ENCODE measurements around the gene FKBP2.

The FKBP2 gene

GRCh38 chr11:64219354-64219684, 21.6 kb upstream of the FKBP2 start:
- no peak for DNase-seq (ENCODE audit: low read depth in 2 of 2, low spot score in 1 of 2)

- DNase-seq (ENCODE audit: low read depth in 2 of 2, low spot score in 1 of 2), result no peak
Measured at GRCh38 chr11:64219755-64220154, 21.1 kb upstream of the FKBP2 start.

- no peak for DNase-seq (ENCODE audit: low read depth in 2 of 2, low spot score in 1 of 2)
Measured at GRCh38 chr11:64220271-64220670, 20.6 kb upstream of the FKBP2 start.

- DNase-seq (ENCODE audit: low read depth in 2 of 2, low spot score in 1 of 2), result no peak
Measured at GRCh38 chr11:64220798-64221197, 20.1 kb upstream of the FKBP2 start.

GRCh38 chr11:64222651-64223000, 18.3 kb upstream of the FKBP2 start:
- DNase-seq (ENCODE audit: low read depth in 2 of 2, low spot score in 1 of 2), result no peak

- DNase-seq (ENCODE audit: low read depth in 2 of 2, low spot score in 1 of 2), result no peak
Measured at GRCh38 chr11:64223001-64223651, 17.8 kb upstream of the FKBP2 start.

GRCh38 chr11:64224151-64224890, 16.6 kb upstream of the FKBP2 start:
- DNase-seq (ENCODE audit: low read depth in 2 of 2, low spot score in 1 of 2), result no peak

GRCh38 chr11:64224891-64225607, 15.8 kb upstream of the FKBP2 start:
- DNase-seq (ENCODE audit: low read depth in 2 of 2, low spot score in 1 of 2), result no peak

- DNase-seq (ENCODE audit: low read depth in 2 of 2, low spot score in 1 of 2), result peak; percentile 82 to 90
Measured at GRCh38 chr11:64225608-64226506, 15.0 kb upstream of the FKBP2 start, which contains the start of the genes NUDT22 and TRPT1. NUDT22 (plus strand) TSS chr11:64226274; CDS start chr11:64226653, 379 bp downstream. TRPT1 (minus strand) TSS chr11:64226186; CDS start chr11:64225860, 326 bp downstream.

- DNase-seq (ENCODE audit: low read depth in 2 of 2, low spot score in 1 of 2), result no peak
Measured at GRCh38 chr11:64226507-64227051, 14.3 kb upstream of the FKBP2 start.

- no peak for DNase-seq (ENCODE audit: low read depth in 2 of 2, low spot score in 1 of 2)
Measured at GRCh38 chr11:64227405-64227956, 13.4 kb upstream of the FKBP2 start.

- DNase-seq (ENCODE audit: low read depth in 2 of 2, low spot score in 1 of 2), result no peak
Measured at GRCh38 chr11:64229090-64229743, 11.7 kb upstream of the FKBP2 start.

- DNase-seq (ENCODE audit: low read depth in 2 of 2, low spot score in 1 of 2), result no peak
Measured at GRCh38 chr11:64229744-64230170, 11.1 kb upstream of the FKBP2 start.

- DNase-seq (ENCODE audit: low read depth in 2 of 2, low spot score in 1 of 2), result peak; percentile 60 to 78
Measured at GRCh38 chr11:64230171-64230984, 10.5 kb upstream of the FKBP2 start, which contains the start of gene DNAJC4. DNAJC4 (plus strand) TSS chr11:64230548; CDS start chr11:64230855, 307 bp downstream.

GRCh38 chr11:64230985-64231365, 9.9 kb upstream of the FKBP2 start:
- DNase-seq (ENCODE audit: low read depth in 2 of 2, low spot score in 1 of 2), result no peak

GRCh38 chr11:64231546-64231945, 9.3 kb upstream of the FKBP2 start:
- no peak for DNase-seq (ENCODE audit: low read depth in 2 of 2, low spot score in 1 of 2)

- DNase-seq (ENCODE audit: low read depth in 2 of 2, low spot score in 1 of 2), result no peak
Measured at GRCh38 chr11:64232182-64232966, 8.5 kb upstream of the FKBP2 start.

- no peak for DNase-seq (ENCODE audit: low read depth in 2 of 2, low spot score in 1 of 2)
Measured at GRCh38 chr11:64232967-64233315, 8.0 kb upstream of the FKBP2 start.
